Activated CD8-positive, alpha-beta T cell treated with anti-CD3 and anti-CD28 coated beads for 36 hours (primary cell): Measurements from ENCODE around the gene RBMS2. TPM values are rescaled to one million over a fixed set of nuclear protein-coding genes. Genes with fewer than 3 reads are reported as not detected.

ENCODE experiments used
- ATAC-seq: fragments of 200-7000 bp; cut with Tn5 transposase; one replicate; pipeline ENCODE4 v1.10.0; 2021; ENCODE audit warnings: mild to moderate bottlenecking, moderate library complexity
- CTCF ChIA-PET: fragments of 350-600 bp; sonication (Branson Sonifier 250); formaldehyde crosslinking; loops from one replicate; lab custom pipeline; 2021; ENCODE audit warnings: antibody characterized with exemption; lab: Charles Lee
- POLR2A ChIA-PET: fragments of 350-600 bp; sonication (Branson Sonifier 250); formaldehyde crosslinking; loops from one replicate; lab custom pipeline; 2021; ENCODE audit warnings: antibody characterized with exemption; lab: Charles Lee
- DNase-seq: peaks from one replicate; pipeline ENCODE4 v3.0.0-alpha.2; 2020
- H3K27ac Mint-ChIP-seq: one replicate; pipeline ENCODE4 v1.8.0; 2021; ENCODE audit warnings: mild to moderate bottlenecking, mixed read lengths
- H3K27me3 Mint-ChIP-seq: one replicate; pipeline ENCODE4 v1.8.0; 2021; ENCODE audit warnings: mixed read lengths
- H3K36me3 Mint-ChIP-seq: one replicate; pipeline ENCODE4 v1.8.0; 2021; ENCODE audit warnings: low read depth, mixed read lengths
- H3K4me1 Mint-ChIP-seq: one replicate; pipeline ENCODE4 v1.8.0; 2021; ENCODE audit warnings: low read depth, mixed read lengths
- H3K4me3 Mint-ChIP-seq: one replicate; pipeline ENCODE4 v1.8.0; 2021; ENCODE audit warnings: mild to moderate bottlenecking, moderate library complexity, mixed read lengths
- H3K9me3 Mint-ChIP-seq: one replicate; pipeline ENCODE4 v1.8.0; 2021; ENCODE audit warnings: mixed read lengths
- intact Hi-C: fragments of 100-400 bp; cut with micrococcal nuclease; formaldehyde crosslinking; loops from one replicate; pipeline ENCODE4 v1.10.0; 2022
- total RNA-seq, 2 experiments: library from RNA; stranded (reverse); gene quantifications; one replicate each; pipeline ENCODE4 v1.2.3, GENCODE V29; 2021
- TF ChIP-seq, protein P1 (sequence below): fragments of 200-600 bp; IDR thresholded peaks from one replicate; pipeline ENCODE4 v1.8.0; 2022; ENCODE audit warnings: antibody characterized with exemption, mild to moderate bottlenecking

Gene RBMS2
- total RNA-seq, 2 experiments from 2014 or later: 2.8 to 3.1 TPM

DNA sequence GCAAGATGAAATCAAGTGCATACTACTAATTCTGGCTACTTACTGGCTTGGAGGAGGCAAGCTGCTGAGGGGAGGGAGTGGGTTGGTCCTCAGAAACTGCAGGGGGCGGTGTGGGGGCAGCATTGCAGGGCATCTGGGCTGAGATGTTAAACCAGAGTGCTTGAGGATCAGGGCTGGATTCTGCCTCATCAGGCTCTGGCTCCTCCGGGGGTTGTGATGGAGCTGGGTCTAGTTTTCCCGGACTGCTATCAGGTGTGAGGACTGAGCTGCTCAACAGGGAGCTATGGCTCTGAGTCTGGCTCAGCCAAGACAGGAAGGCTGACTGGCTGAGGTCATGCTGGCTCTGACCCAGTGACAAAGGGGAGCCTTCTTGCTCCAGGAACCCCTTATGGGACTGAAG is 79.9 kb downstream of the RBMS2 start:
- peak overlapping the region; percentile 17 for H3K27ac Mint-ChIP-seq
- TF ChIP-seq, protein P1, sequence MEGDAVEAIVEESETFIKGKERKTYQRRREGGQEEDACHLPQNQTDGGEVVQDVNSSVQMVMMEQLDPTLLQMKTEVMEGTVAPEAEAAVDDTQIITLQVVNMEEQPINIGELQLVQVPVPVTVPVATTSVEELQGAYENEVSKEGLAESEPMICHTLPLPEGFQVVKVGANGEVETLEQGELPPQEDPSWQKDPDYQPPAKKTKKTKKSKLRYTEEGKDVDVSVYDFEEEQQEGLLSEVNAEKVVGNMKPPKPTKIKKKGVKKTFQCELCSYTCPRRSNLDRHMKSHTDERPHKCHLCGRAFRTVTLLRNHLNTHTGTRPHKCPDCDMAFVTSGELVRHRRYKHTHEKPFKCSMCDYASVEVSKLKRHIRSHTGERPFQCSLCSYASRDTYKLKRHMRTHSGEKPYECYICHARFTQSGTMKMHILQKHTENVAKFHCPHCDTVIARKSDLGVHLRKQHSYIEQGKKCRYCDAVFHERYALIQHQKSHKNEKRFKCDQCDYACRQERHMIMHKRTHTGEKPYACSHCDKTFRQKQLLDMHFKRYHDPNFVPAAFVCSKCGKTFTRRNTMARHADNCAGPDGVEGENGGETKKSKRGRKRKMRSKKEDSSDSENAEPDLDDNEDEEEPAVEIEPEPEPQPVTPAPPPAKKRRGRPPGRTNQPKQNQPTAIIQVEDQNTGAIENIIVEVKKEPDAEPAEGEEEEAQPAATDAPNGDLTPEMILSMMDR: no peak
- H3K4me3 Mint-ChIP-seq: no peak overlapping the region
- intact Hi-C loops: no loop called here
- peaks cover 2% of the 10 kb centered on the region for H3K4me1 Mint-ChIP-seq
- DNase-seq: peak; percentile 58
- CTCF ChIA-PET: interaction anchor here (0.7 to 3.2 kb wide), 11 partner anchors 10 to 137 kb away, joined by 3 to 19 read pairs (median 5); no protein-coding TSS in a partner anchor
- no peaks in the 10 kb centered on the region for H3K9me3 Mint-ChIP-seq
- POLR2A ChIA-PET: no interaction called here
- ATAC-seq: peak; percentile 72
- H3K36me3 Mint-ChIP-seq: peaks cover 66% of the 10 kb centered on the region
- H3K27me3 Mint-ChIP-seq: no peaks in the 10 kb centered on the region

DNA sequence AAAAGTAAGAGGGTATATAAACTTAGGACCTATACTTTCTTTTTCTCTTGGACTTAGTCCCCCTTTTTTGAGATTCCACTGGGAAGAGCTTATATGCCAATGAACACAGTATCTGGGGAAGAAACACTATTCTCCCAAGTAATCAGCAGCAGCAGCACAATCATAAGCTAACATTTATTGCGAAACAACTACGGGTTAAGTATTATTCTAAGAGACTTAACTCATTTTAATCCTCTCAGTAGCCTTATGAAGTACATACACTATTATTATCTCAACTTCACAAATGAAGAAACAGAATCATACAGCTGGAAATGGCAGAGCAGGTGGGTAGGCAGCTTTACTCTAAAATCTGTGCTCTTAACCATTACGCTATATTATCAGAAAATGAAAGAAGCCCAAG is 80.6 kb downstream of the RBMS2 start:
- H3K36me3 Mint-ChIP-seq: peaks cover 71% of the 10 kb centered on the region
- intact Hi-C loops: no loop called here
- DNase-seq (no peak), ATAC-seq (no peak)
- H3K9me3 Mint-ChIP-seq: no peaks in the 10 kb centered on the region
- POLR2A ChIA-PET: interaction anchor here (1.4 kb wide), 1 partner anchor 11 kb away, joined by 4 read pairs; no protein-coding TSS in a partner anchor
- CTCF ChIA-PET: interaction anchor here (0.6 to 3.2 kb wide), 10 partner anchors 11 to 140 kb away, joined by 3 to 19 read pairs (median 4); no protein-coding TSS in a partner anchor
- no peak overlapping the region for H3K27ac Mint-ChIP-seq
- no peaks in the 10 kb centered on the region for H3K4me1 Mint-ChIP-seq
- no peak overlapping the region for H3K4me3 Mint-ChIP-seq
- no peaks in the 10 kb centered on the region for H3K27me3 Mint-ChIP-seq
- TF ChIP-seq, protein P1: no peak

DNA sequence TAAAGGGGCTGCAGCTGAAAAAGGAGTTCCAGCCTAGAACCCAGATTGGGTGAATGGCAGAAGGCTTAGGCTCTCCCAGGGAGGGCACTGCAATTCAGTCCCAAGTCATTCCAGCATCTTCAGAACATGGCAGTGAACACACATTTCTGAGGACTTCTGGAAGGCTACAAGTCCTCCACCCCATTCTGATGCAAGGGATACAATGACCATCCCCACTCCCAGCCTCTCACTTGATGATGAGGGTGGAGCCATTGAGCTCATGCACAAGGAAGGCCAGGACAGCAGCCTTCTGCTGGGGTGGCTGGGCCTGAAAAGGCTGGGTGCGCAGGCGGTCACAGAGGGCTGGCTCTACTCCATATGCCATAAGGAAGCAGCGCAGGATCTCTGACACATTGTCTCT is 82.7 kb downstream of the RBMS2 start:
- TF ChIP-seq, protein P1: no peak
- no peak overlapping the region for H3K27ac Mint-ChIP-seq
- intact Hi-C loops: no loop called here
- DNase-seq (no peak), ATAC-seq (no peak)
- no peaks in the 10 kb centered on the region for H3K27me3 Mint-ChIP-seq
- H3K4me1 Mint-ChIP-seq: no peaks in the 10 kb centered on the region
- no peak overlapping the region for H3K4me3 Mint-ChIP-seq
- peaks cover 66% of the 10 kb centered on the region for H3K36me3 Mint-ChIP-seq
- ChIA-PET CTCF (interaction anchor here (1.6 kb wide), 1 partner anchor 11 kb away, joined by 4 read pairs; no protein-coding TSS in a partner anchor), POLR2A (no interaction called here)
- H3K9me3 Mint-ChIP-seq: no peaks in the 10 kb centered on the region

DNA sequence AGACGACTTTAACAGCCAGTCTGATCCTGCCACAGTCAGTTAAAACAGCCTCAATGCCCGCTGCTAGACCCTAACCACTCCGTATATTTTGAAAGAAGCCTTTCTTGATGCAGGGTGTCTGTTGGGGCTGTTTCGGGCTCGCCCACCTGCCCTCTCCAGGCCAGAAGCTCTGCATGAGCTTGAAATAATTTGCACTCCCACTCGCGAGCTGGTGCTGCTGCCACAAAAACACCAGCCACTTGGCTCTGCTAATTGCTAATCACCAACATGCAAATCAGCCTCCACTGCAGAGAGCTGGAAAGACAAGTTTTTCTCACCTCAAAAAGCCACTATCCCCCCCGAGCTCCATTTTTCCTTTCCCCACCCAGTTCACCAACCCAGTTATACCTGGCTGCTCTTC is 93.0 kb downstream of the RBMS2 start:
- CTCF ChIA-PET: interaction anchor here (1.4 to 1.8 kb wide), 3 partner anchors 9 to 24 kb away, joined by 3 to 5 read pairs (median 4); no protein-coding TSS in a partner anchor
- POLR2A ChIA-PET: interaction anchor here (1.3 to 1.5 kb wide), 2 partner anchors 9 to 15 kb away, joined by 3 to 4 read pairs; no protein-coding TSS in a partner anchor
- Mint-ChIP-seq H3K27me3 (no peaks in the 10 kb centered on the region), H3K4me3 (no peak overlapping the region), H3K4me1 (peaks cover 12% of the 10 kb centered on the region), H3K36me3 (peaks cover 57% of the 10 kb centered on the region), H3K9me3 (no peaks in the 10 kb centered on the region), H3K27ac (peak overlapping the region; percentile 27)
- ATAC-seq (no peak), DNase-seq (no peak)
- TF ChIP-seq, protein P1: no peak
- intact Hi-C loops: no loop called here

DNA sequence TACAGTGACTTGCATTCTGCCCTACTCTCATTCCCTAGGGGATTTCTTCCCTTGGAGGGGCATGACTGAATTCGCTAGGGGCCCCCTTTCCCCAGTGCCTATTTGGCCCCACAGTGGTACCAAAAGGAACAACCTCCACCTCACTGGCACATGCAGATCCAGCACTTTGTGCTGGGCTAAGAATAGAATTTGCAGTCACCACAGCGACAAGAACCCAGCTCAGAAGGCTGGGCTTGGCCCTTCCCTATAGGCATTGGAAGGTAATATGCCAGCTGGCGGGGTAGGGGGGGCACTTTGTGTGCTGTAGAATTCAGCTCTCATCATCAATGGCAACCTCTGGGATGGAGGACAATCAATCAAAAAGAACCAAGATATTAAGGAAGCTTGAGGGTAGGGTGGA is 94.6 kb downstream of the RBMS2 start:
- peaks cover 21% of the 10 kb centered on the region for H3K4me1 Mint-ChIP-seq
- ChIA-PET POLR2A (interaction anchor here (0.7 kb wide), 1 partner anchor 8 kb away, joined by 4 read pairs; no protein-coding TSS in a partner anchor), CTCF (interaction anchor here (0.8 to 1.3 kb wide), 3 partner anchors 18 to 23 kb away, joined by 3 to 4 read pairs (median 3); no protein-coding TSS in a partner anchor)
- no peaks in the 10 kb centered on the region for H3K9me3 Mint-ChIP-seq
- TF ChIP-seq, protein P1: no peak
- DNase-seq (no peak), ATAC-seq (no peak)
- no peaks in the 10 kb centered on the region for H3K27me3 Mint-ChIP-seq
- H3K4me3 Mint-ChIP-seq: no peak overlapping the region
- intact Hi-C loops: no loop called here
- peaks cover 47% of the 10 kb centered on the region for H3K36me3 Mint-ChIP-seq
- no peak overlapping the region for H3K27ac Mint-ChIP-seq
